Stomach (tissue), 4 donors: Measurements from ENCODE around the gene NTM.

Experiments
- CTCF ChIP-seq, 7 experiments: fragments of 450-650 bp in 4 of 7; fragments of 200-600 bp in 3 of 7; sonication (generic) in 3 of 7; IDR thresholded peaks; one replicate each; pipeline ENCODE4 v1.5.1; 2016 to 2019; ENCODE audit warnings: antibody characterized with exemption in 7 of 7, control low read depth in 2 of 7, mild to moderate bottlenecking in 1 of 7
- POLR2AphosphoS5 ChIP-seq, 3 donors: sonication (generic); formaldehyde crosslinking; IDR thresholded peaks; one replicate each; pipeline ENCODE4 v1.6.1; 2016; ENCODE audit warnings: antibody characterized with exemption in 3 of 3

GRCh38 chr11:131964698-131965483, 594.5 kb downstream of the NTM start:
- TF ChIP-seq CTCF (IDR thresholded peaks at IDR 0.05) (no peak), POLR2AphosphoS5 (IDR thresholded peaks at IDR 0.05) (no peak)
